ENCODE measurements around the gene MYO7B.

MYO7B gene

GRCh38 chr2:127590386-127591190 is 55.1 kb downstream of the MYO7B start:
- H3K4me3 ChIP-seq (replicated peaks; ENCODE audit: low read depth, low read length): no peak overlapping the region
- no peak for DNase-seq (ENCODE audit: low read depth)
- no peak for TF ChIP-seq CTCF (IDR thresholded peaks at IDR 0.05; ENCODE audit: low read length, missing control alignments)

GRCh38 chr2:127591221-127591923 is 55.9 kb downstream of the MYO7B start:
- peak; percentile 69 for DNase-seq (ENCODE audit: low read depth)
- no peak for TF ChIP-seq CTCF (IDR thresholded peaks at IDR 0.05; ENCODE audit: low read length, missing control alignments)
- H3K4me3 ChIP-seq (replicated peaks; ENCODE audit: low read depth, low read length): no peak overlapping the region

- H3K4me3 ChIP-seq (replicated peaks; ENCODE audit: low read depth, low read length): no peak overlapping the region
- no peak for DNase-seq (ENCODE audit: low read depth)
- TF ChIP-seq CTCF (IDR thresholded peaks at IDR 0.05; ENCODE audit: low read length, missing control alignments): no peak
These were observed 57.3 kb downstream of the MYO7B start for GRCh38 chr2:127592761-127593227.

GRCh38 chr2:127593228-127594115 is 58.0 kb downstream of the MYO7B start:
- no peak for DNase-seq (ENCODE audit: low read depth)
- no peak overlapping the region for H3K4me3 ChIP-seq (replicated peaks; ENCODE audit: low read depth, low read length)
- no peak for TF ChIP-seq CTCF (IDR thresholded peaks at IDR 0.05; ENCODE audit: low read length, missing control alignments)

GRCh38 chr2:127594116-127594591 is 58.7 kb downstream of the MYO7B start:
- DNase-seq (ENCODE audit: low read depth): no peak
- H3K4me3 ChIP-seq (replicated peaks; ENCODE audit: low read depth, low read length): no peak overlapping the region
- no peak for TF ChIP-seq CTCF (IDR thresholded peaks at IDR 0.05; ENCODE audit: low read length, missing control alignments)

- no peak overlapping the region for H3K4me3 ChIP-seq (replicated peaks; ENCODE audit: low read depth, low read length)
- TF ChIP-seq CTCF (IDR thresholded peaks at IDR 0.05; ENCODE audit: low read length, missing control alignments): no peak
These were observed 61.0 kb downstream of the MYO7B start for GRCh38 chr2:127596311-127597045.

More at GRCh38 chr2:127596311-127597045, 61.0 kb downstream of the MYO7B start:
- DNase-seq (ENCODE audit: low read depth): no peak
